Osteocyte (in vitro differentiated cells): ENCODE measurements around the gene HPSE2. TPM values are rescaled to one million over a fixed set of nuclear protein-coding genes. Genes with fewer than 3 reads are reported as not detected.

Experiments used
- DNase-seq: peaks from one replicate; pipeline ENCODE4 v3.0.0; 2021; ENCODE audit warnings: mixed read lengths; ENCODE audit not compliant: unreplicated experiment; ENCODE audit errors: extremely low spot score
- H3K27ac Mint-ChIP-seq: one replicate; pipeline ENCODE4 v1.8.0; 2021; ENCODE audit warnings: mild to moderate bottlenecking, mixed read lengths; ENCODE audit not compliant: unreplicated experiment
- H3K27me3 Mint-ChIP-seq: one replicate; pipeline ENCODE4 v1.8.0; 2021; ENCODE audit warnings: mixed read lengths; ENCODE audit not compliant: unreplicated experiment
- H3K36me3 Mint-ChIP-seq: one replicate; pipeline ENCODE4 v1.8.0; 2021; ENCODE audit warnings: mixed read lengths; ENCODE audit not compliant: unreplicated experiment
- H3K4me1 Mint-ChIP-seq: one replicate; pipeline ENCODE4 v1.8.0; 2021; ENCODE audit warnings: mixed read lengths; ENCODE audit not compliant: unreplicated experiment
- H3K4me3 Mint-ChIP-seq: one replicate; pipeline ENCODE4 v1.8.0; 2021; ENCODE audit warnings: mild to moderate bottlenecking, moderate library complexity, mixed read lengths; ENCODE audit not compliant: unreplicated experiment
- H3K9me3 Mint-ChIP-seq: one replicate; pipeline ENCODE4 v1.8.0; 2021; ENCODE audit warnings: mixed read lengths; ENCODE audit not compliant: unreplicated experiment
- CTCF ChIP-seq: fragments of 200-600 bp; sonication (generic); IDR thresholded peaks from 2 replicates; pipeline ENCODE4 v1.5.0; 2021; ENCODE audit warnings: antibody characterized with exemption, mild to moderate bottlenecking, moderate library complexity
- total RNA-seq: library from RNA; stranded (reverse); gene quantifications from 2 replicates; pipeline ENCODE4 v1.2.1, GENCODE V29; 2021

The HPSE2 gene
- total RNA-seq, 1 donor from 2014 or later = not detected

GRCh38 chr10:99233689-99234037 lies 2.0 kb downstream of the HPSE2 start:
- Mint-ChIP-seq H3K9me3 (no peaks in the 10 kb centered on the region), H3K4me1 (peaks cover 27% of the 10 kb centered on the region), H3K4me3 (peak overlapping the region; percentile 72), H3K27ac (no peak overlapping the region), H3K27me3 (peaks cover 91% of the 10 kb centered on the region), H3K36me3 (no peaks in the 10 kb centered on the region)
- no peak for TF ChIP-seq CTCF
- no peak for DNase-seq

GRCh38 chr10:99233000-99233688 lies 2.5 kb downstream of the HPSE2 start:
- H3K36me3 Mint-ChIP-seq = no peaks in the 10 kb centered on the region
- peaks cover 92% of the 10 kb centered on the region for H3K27me3 Mint-ChIP-seq
- H3K27ac Mint-ChIP-seq = no peak overlapping the region
- H3K9me3 Mint-ChIP-seq = no peaks in the 10 kb centered on the region
- peaks cover 27% of the 10 kb centered on the region for H3K4me1 Mint-ChIP-seq
- no peak for TF ChIP-seq CTCF
- peak overlapping the region; percentile 44 for H3K4me3 Mint-ChIP-seq
- no peak for DNase-seq

DNA sequence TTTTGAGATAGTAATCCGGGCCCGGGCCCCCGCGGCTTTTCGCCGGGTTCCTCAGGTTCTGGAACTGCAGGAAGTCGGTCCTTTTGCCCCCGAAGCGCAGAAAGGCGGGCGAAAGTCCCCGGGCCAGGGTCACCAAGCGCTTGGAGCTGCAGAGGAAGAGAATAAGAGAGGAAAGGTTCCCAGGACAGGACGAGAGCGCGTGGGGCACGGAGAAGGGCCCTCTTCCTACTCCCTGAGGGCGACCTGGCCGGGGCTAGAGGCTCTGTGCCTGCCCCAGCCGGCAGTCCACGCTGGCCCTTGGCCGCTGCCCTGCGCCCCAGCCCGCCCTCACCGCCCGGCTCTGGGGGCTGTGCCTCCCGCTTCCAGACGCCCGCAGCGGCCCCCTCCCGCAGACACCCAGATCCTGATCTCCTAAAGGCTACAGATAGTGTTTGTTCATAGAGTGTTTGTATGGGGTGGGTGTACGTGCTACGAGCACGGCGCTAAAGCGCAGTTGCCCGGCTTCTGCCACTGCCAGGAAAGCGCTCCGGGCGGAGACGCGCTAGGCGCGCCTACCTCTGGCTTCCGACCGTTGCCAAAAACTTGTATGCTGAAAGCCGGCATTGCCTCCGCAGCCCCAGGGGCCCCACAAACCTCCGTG lies 3.2 kb downstream of the HPSE2 start:
- TF ChIP-seq CTCF = no peak
- no peak for DNase-seq
- Mint-ChIP-seq H3K36me3 (no peaks in the 10 kb centered on the region), H3K9me3 (no peaks in the 10 kb centered on the region), H3K4me1 (peaks cover 27% of the 10 kb centered on the region), H3K27ac (no peak overlapping the region), H3K4me3 (no peak overlapping the region), H3K27me3 (peaks cover 93% of the 10 kb centered on the region)

GRCh38 chr10:99224766-99225165 lies 10.9 kb downstream of the HPSE2 start:
- H3K9me3 Mint-ChIP-seq = no peaks in the 10 kb centered on the region
- H3K27me3 Mint-ChIP-seq = peaks cover 36% of the 10 kb centered on the region
- H3K4me1 Mint-ChIP-seq = no peaks in the 10 kb centered on the region
- H3K4me3 Mint-ChIP-seq = no peak overlapping the region
- DNase-seq = no peak
- H3K36me3 Mint-ChIP-seq = no peaks in the 10 kb centered on the region
- no peak for TF ChIP-seq CTCF
- no peak overlapping the region for H3K27ac Mint-ChIP-seq

DNA sequence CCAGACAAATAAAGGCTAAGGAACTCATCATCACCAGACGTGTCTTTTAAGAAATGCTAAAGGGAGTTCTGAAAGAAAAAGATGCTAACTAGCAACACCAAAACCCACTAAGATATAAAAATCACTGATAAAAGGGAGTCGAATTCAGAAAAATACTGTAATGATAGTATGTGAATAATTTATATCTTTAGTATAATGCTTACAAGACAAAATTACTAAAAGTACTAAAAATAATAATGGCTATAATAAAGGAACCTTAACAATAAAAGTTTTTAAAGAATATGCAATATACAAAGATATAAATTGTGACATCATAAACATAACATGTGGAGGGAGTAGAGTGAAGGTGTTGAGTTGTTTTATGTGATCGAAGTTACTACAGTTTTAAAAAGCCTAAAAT lies 28.3 kb downstream of the HPSE2 start:
- Mint-ChIP-seq H3K4me1 (no peaks in the 10 kb centered on the region), H3K4me3 (no peak overlapping the region), H3K27ac (no peak overlapping the region), H3K9me3 (no peaks in the 10 kb centered on the region), H3K36me3 (no peaks in the 10 kb centered on the region), H3K27me3 (no peaks in the 10 kb centered on the region)
- no peak for DNase-seq
- TF ChIP-seq CTCF = no peak
